GM12892 (cell line): Measurements from ENCODE around the gene ZNF423.

Source experiments
- DNase-seq: peaks from one replicate; pipeline ENCODE4 v3.0.0; 2011; ENCODE audit not compliant: insufficient read length
- FAIRE-seq: peaks from 2 replicates; lab custom pipeline; 2011; peaks lifted over from hg19 to GRCh38; lab: Jason Lieb, UNC
- POLR2A ChIP-seq: IDR thresholded peaks from 2 replicates; pipeline ENCODE4 v1.6.1; 2011; ENCODE audit warnings: low read depth, low read length, control low read depth
- POLR2AphosphoS5 ChIP-seq: IDR thresholded peaks from 2 replicates; pipeline ENCODE4 v1.6.1; 2011; ENCODE audit warnings: low read depth, low read length, control low read depth
- TAF1 ChIP-seq: IDR thresholded peaks from 2 replicates; pipeline ENCODE4 v1.6.1; 2011; ENCODE audit warnings: low read depth, mild to moderate bottlenecking, control low read depth, low read length, borderline replicate concordance

ZNF423 gene

DNA sequence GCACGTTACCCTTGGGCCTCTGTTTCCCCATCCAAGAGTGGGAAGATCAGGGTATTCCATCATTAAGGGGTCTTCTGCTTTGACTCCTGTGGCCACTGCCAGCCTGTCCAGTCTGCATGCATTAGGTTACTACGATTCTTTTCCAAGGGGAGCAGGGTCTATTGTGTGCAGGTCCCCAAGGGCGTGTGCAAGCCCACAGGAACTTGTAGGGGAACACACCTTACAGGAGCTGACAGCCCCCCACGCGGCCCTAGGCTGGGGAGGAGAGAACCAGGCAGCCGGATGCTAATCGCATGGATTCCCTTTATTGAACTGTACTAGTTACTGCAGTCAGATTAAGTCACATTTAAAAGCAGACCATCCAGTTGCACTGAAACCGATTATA, 365.6 kb downstream of the ZNF423 start:
- FAIRE-seq, result no peak
- TF ChIP-seq TAF1 (no peak), POLR2AphosphoS5 (no peak), POLR2A (no peak)
- DNase-seq, result no peak

DNA sequence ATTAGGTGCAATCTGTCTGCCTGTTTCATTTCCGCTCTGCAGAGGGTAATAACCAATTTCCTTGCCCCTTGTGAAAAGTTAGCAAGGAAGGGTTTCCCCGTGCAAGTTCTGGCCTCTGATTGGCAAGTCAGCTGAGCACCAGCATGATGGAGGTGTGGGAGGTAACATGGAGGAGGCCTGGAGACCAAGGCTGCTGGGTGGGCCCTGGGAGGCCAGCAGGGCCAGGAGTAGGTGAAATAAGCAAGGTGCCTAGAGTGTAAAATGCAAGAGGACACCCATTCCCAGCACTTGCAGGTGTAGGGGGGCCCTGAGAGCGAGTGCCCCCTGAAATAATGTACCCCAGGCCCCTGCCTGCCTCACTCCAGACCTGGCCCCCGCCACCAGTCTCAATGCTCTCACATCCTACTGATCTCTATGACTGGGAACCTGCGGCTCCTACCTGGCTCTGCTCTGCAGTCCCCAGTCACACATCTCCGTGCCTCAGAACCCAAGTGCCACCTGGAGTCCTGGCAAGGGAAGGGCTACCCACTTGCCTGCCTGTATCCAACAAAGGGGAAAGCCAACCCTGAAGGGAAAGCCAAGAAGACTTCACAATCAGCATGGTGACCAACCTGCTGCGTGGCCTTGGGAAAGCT, 366.1 kb downstream of the ZNF423 start:
- DNase-seq (no peak), FAIRE-seq (no peak)
- TF ChIP-seq POLR2AphosphoS5 (no peak), POLR2A (no peak), TAF1 (no peak)

- DNase-seq (no peak), FAIRE-seq (no peak)
- no peak for TF ChIP-seq POLR2A
- TF ChIP-seq TAF1, result no peak
- TF ChIP-seq POLR2AphosphoS5, result no peak
Measured at GRCh38 chr16:49488740-49489525, 367.0 kb downstream of the ZNF423 start.

GRCh38 chr16:49488336-49488735, 367.6 kb downstream of the ZNF423 start:
- DNase-seq (no peak), FAIRE-seq (no peak)

GRCh38 chr16:49487746-49488145, 368.2 kb downstream of the ZNF423 start:
- DNase-seq (no peak), FAIRE-seq (no peak)
- TF ChIP-seq POLR2AphosphoS5 (no peak), TAF1 (no peak), POLR2A (no peak)

More at GRCh38 chr16:49488336-49488735, 367.6 kb downstream of the ZNF423 start:
- no peak for TF ChIP-seq POLR2AphosphoS5
- no peak for TF ChIP-seq TAF1
- TF ChIP-seq POLR2A, result no peak

GRCh38 chr16:49486400-49486799, 369.5 kb downstream of the ZNF423 start:
- FAIRE-seq (no peak), DNase-seq (no peak)

DNA sequence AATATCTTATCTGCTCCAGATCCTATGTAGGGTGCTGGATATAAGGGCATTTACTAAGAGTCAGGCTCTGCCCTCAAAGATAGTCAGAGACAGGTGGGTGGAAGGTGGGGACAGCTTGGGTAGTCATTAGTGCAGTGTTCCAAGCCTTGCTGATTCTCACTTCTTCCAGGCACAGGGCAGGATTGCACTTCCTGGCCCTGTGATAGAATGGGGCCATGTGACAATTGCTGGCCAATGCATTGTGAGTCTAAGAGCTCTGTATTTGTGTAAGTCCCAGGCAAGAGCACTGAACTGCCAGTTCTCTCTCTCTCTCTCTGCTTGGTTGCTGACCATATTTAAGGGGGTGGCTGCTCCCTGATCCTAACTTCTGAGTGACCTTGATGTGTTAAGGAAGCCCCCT, 370.2 kb downstream of the ZNF423 start:
- TF ChIP-seq POLR2A, result no peak
- TF ChIP-seq POLR2AphosphoS5, result no peak
- TF ChIP-seq TAF1, result no peak
- FAIRE-seq, result no peak
- DNase-seq, result no peak

More at GRCh38 chr16:49486400-49486799, 369.5 kb downstream of the ZNF423 start:
- TF ChIP-seq TAF1 (no peak), POLR2A (no peak), POLR2AphosphoS5 (no peak)

GRCh38 chr16:49484936-49485335, 371.0 kb downstream of the ZNF423 start:
- TF ChIP-seq POLR2A (no peak), POLR2AphosphoS5 (no peak), TAF1 (no peak)
- no peak for DNase-seq
- no peak for FAIRE-seq

DNA sequence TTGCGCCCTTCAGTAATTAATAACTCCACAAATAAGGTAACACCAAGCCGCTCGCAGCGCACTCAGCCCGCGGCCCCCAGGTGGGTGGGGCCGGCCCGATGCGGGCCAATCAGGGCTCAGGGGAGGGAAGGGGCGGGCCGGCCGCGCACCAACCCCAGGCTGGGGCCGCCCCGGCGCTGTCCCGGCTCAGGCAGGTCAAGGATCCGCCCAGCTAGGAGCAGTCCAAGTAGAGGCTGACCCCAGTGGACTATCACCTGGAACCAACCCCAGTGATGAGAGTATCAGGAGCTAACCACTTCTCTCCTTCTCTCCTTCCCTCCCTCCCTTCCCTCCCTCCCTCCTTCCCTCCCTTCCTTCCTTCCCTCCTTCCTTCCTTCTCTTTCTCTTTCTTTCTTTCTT, 371.5 kb downstream of the ZNF423 start:
- TF ChIP-seq TAF1, result no peak
- no peak for TF ChIP-seq POLR2A
- no peak for TF ChIP-seq POLR2AphosphoS5
- DNase-seq, result peak; percentile 77
- FAIRE-seq, result no peak

DNA sequence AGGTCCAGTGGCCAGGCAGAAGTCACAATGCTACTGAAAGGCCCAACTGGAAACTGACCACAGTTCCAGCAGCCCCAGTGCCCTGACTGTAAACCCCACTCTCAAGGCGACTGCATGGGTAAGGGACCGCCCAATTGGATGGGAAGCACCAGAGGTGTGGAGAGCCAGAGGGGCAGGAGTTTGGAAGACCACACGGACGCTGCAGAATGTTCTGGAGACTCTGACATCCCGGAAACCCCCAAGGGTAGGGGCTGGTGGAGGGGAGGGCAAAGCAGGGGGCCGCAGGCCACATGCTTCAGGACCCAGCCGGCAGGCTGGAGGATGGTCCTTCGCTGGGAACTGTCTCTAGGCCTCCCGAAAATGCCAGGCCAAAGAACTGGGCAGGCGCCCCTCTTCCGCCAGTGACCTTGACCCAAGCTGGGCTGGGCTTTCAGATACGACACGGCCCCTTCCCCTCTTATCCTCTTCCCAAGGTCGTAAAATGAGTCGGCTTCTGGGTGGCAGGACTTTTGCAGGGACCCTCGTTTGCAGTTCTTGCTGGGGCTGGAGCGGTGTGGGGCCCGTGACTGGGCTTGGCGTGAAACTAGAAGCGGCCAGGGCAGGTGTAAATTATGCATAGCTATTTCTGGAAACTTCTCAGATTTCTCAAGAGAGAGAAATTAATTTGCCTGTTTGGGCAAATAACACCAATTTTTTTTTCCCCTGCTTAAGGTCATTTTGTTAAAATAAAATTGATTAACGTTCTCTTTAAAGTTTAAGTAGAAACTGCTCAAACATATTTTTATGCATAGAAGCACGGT, 372.1 kb downstream of the ZNF423 start:
- TF ChIP-seq TAF1 (no peak), POLR2A (no peak)
- DNase-seq (no peak), FAIRE-seq (no peak)

DNA sequence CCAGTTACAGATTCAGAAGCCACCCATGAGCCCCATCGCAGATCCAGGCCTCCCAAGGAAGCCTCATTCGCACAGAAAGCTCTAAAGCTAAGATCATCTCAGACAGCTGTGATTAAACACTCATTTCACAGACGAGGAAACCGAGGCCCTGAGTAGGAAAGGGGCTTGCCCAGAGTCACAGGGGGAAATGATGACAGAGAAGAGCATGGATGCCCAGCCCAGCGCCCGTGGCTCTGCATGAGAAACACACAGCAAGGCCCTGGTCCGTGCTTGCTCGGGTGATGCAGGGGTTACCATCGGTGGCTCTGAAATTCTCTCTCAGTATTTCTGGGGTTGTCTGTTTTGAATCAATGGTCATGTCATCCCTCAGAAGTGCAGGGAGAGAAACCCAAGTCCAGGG, 372.7 kb downstream of the ZNF423 start:
- DNase-seq (no peak), FAIRE-seq (no peak)
- no peak for TF ChIP-seq TAF1
- TF ChIP-seq POLR2AphosphoS5, result no peak
- TF ChIP-seq POLR2A, result no peak
